GM23248 (cell line): ENCODE measurements around the gene LIN54. TPM values are rescaled to one million over a fixed set of nuclear protein-coding genes. Genes with fewer than 3 reads are reported as not detected.
"Not testable (repeated sequence)": the region's sequence is repeated elsewhere in the genome, so short reads cannot be mapped to it uniquely, and the experiment has no call there.

Experiments
- DNase-seq: peaks from one replicate; pipeline ENCODE4 v3.0.0-alpha.2; 2015
- H2AFZ ChIP-seq: fragments of 200-600 bp; sonication (generic); 2 replicates; pipeline ENCODE4 v1.6.1; 2016; ENCODE audit warnings: antibody characterized with exemption
- H3F3A ChIP-seq: fragments of 200-600 bp; sonication (generic); 2 replicates; pipeline ENCODE4 v1.6.1; 2016; ENCODE audit warnings: mild to moderate bottlenecking, antibody characterized with exemption, mixed run types; ENCODE audit not compliant: insufficient read depth
- H3K27ac ChIP-seq: fragments of 200-600 bp; sonication (generic); 2 replicates; pipeline ENCODE4 v1.5.1; 2016; ENCODE audit warnings: mild to moderate bottlenecking
- H3K27me3 ChIP-seq: fragments of 200-600 bp; sonication (generic); replicated peaks from 2 replicates; pipeline ENCODE4 v1.6.1; 2016; ENCODE audit warnings: mild to moderate bottlenecking; ENCODE audit not compliant: insufficient read depth
- H3K36me3 ChIP-seq: fragments of 200-600 bp; sonication (generic); 2 replicates; pipeline ENCODE4 v1.6.1; 2016; ENCODE audit warnings: low read depth, mild to moderate bottlenecking
- H3K4me1 ChIP-seq: fragments of 200-600 bp; sonication (generic); 2 replicates; pipeline ENCODE4 v1.6.1; 2016; ENCODE audit warnings: mild to moderate bottlenecking; ENCODE audit not compliant: insufficient read depth
- H3K4me2 ChIP-seq: fragments of 200-600 bp; sonication (generic); one replicate; pipeline ENCODE4 v1.6.1; 2016; ENCODE audit warnings: mild to moderate bottlenecking; ENCODE audit not compliant: unreplicated experiment
- H3K4me3 ChIP-seq: fragments of 200-600 bp; sonication (generic); 2 replicates; pipeline ENCODE4 v1.5.1; 2016; ENCODE audit warnings: mild to moderate bottlenecking
- H3K79me2 ChIP-seq: fragments of 200-600 bp; sonication (generic); 2 replicates; pipeline ENCODE4 v1.6.1; 2016; ENCODE audit warnings: mild to moderate bottlenecking; ENCODE audit not compliant: insufficient read depth
- H3K9ac ChIP-seq: fragments of 200-600 bp; sonication (generic); 2 replicates; pipeline ENCODE4 v1.6.1; 2016; ENCODE audit warnings: mild to moderate bottlenecking
- H3K9me2 ChIP-seq: fragments of 200-600 bp; sonication (generic); 2 replicates; pipeline ENCODE4 v1.6.1; 2016; ENCODE audit warnings: mixed run types, mild to moderate bottlenecking, moderate library complexity; ENCODE audit not compliant: insufficient read depth
- H3K9me3 ChIP-seq: fragments of 200-600 bp; sonication (generic); one replicate; pipeline ENCODE4 v1.6.1; 2017; ENCODE audit warnings: low read depth
- H4K20me1 ChIP-seq: fragments of 200-600 bp; sonication (generic); 2 replicates; pipeline ENCODE4 v1.6.0; 2016; ENCODE audit not compliant: insufficient read depth
- EZH2 ChIP-seq: fragments of 200-600 bp; sonication (generic); IDR thresholded peaks from 2 replicates; pipeline ENCODE4 v1.6.1; 2018; ENCODE audit warnings: antibody characterized with exemption, mild to moderate bottlenecking; ENCODE audit not compliant: insufficient read depth, poor library complexity, severe bottlenecking
- EZH2phosphoT487 ChIP-seq: fragments of 200-600 bp; sonication (generic); IDR thresholded peaks from 2 replicates; pipeline ENCODE4 v1.6.1; 2018; ENCODE audit warnings: antibody characterized with exemption, moderate library complexity, mild to moderate bottlenecking, low read depth; ENCODE audit not compliant: insufficient read depth
- WGBS, 2 experiments: methylation state at CpG; one replicate each; pipeline ENCODE4 v1.1.6; 2015 to 2017; ENCODE audit warnings: low lambda C conversion rate in 2 of 2, low coverage in 1 of 2; ENCODE audit errors: missing lambda C conversion rate in 2 of 2; 5-methylcytosine and 5-hydroxymethylcytosine counted together
- in situ Hi-C: fragments of 300-500 bp; cut with MboI; formaldehyde crosslinking; loops from 2 replicates; pipeline ENCODE4 v1.15.0; 2020
- polyA plus RNA-seq: library from polyadenylated mRNA; unstranded; fragments of >200 nt; fragmentation: Nextera tagmentation; extraction: Ambion mirVana; gene quantifications from 2 replicates; pipeline ENCODE4 v1.2.1, GENCODE V29; 2016
- total RNA-seq: library from RNA; depleted of rRNA; stranded (reverse); fragments of >200 nt; shearing (Covaris generic); gene quantifications from 2 replicates; pipeline ENCODE4 v1.2.3, GENCODE V29; 2014

LIN54 gene
- total and polyA plus RNA-seq, 2 experiments from 2014 or later = 6.4 to 13.3 TPM

DNA sequence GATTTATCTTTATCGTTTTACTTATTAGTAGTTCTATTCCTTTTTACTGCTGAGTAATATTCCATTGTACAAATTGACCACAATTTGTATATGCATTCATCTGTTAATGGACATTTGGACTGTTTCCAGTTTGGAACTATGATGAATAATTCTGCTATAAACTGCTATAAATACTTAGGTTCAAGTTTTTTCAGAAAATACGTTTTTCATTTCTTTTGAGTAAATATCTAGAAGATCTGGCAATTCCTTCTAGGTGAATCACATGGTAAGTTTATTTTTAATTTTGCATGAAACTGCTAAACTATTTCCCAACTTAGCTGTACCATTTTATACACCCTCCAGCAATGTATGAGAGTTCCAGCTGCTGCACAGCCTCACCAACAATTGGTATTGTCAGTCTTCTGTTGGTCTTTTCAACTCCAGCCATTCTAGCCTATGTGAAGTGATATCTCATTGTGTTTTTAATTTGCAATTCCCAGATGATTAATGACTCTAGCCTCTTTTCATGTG is 22.2 kb downstream of the LIN54 start:
- in situ Hi-C loops = no loop called here
- WGBS, 2 experiments = 35 to 37% methylated on average over 2 of the region's 2 CpGs
- no peak for TF ChIP-seq EZH2
- no peak for TF ChIP-seq EZH2phosphoT487
- no peak overlapping the region for H2AFZ ChIP-seq
- H4K20me1 ChIP-seq = no peaks in the 10 kb centered on the region
- no peaks in the 10 kb centered on the region; the same call in 1 of the 2 replicates for H3K9me2 ChIP-seq
- DNase-seq = peak; percentile 82
- H3K36me3 ChIP-seq = peaks cover 14% of the 10 kb centered on the region; the same call in 1 of the 2 replicates
- H3K9me3 ChIP-seq = no peaks in the 10 kb centered on the region
- H3K4me2 ChIP-seq = peak overlapping the region; percentile 67
- peaks cover 88% of the 10 kb centered on the region for H3K79me2 ChIP-seq
- H3K4me1 ChIP-seq = peaks cover 16% of the 10 kb centered on the region
- peaks cover 18% of the 10 kb centered on the region for H3F3A ChIP-seq
- peak overlapping the region; percentile 16 for H3K27ac ChIP-seq
- H3K27me3 ChIP-seq = no peaks in the 10 kb centered on the region
- H3K9ac ChIP-seq = no peak overlapping the region
- H3K4me3 ChIP-seq = no peak overlapping the region

DNA sequence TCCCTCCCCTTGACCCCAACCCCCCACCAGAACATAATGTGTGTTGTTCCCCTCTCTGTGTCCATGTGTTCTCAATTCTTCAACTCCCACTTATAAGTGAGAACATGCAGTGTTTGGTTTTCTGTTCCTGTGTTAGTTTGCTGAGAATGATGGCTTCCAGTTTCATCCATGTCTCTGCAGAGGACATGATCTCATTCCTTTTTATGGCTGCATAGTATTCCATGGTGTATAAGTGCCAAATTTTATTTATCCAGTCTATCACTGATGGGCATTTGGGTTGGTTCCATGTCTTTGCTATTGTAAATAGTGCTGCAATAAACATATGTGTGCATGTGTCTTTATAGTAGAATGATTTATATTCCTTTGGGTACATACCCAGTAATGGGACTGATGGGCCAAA is 23.1 kb downstream of the LIN54 start:
- H3K4me1 ChIP-seq = peaks cover 16% of the 10 kb centered on the region
- DNase-seq, H3K4me2 ChIP-seq, H4K20me1 ChIP-seq, H3K4me3 ChIP-seq, in situ Hi-C loops, H3K27me3 ChIP-seq, H3K27ac ChIP-seq, H3K9me3 ChIP-seq, H3K9me2 ChIP-seq, H3K9ac ChIP-seq, H2AFZ ChIP-seq: not testable (repeated sequence)
- H3F3A ChIP-seq = peaks cover 18% of the 10 kb centered on the region
- peaks cover 87% of the 10 kb centered on the region for H3K79me2 ChIP-seq
- peaks cover 15% of the 10 kb centered on the region; the same call in 1 of the 2 replicates for H3K36me3 ChIP-seq

- no peak overlapping the region for H3K27ac ChIP-seq
- no peaks in the 10 kb centered on the region for H4K20me1 ChIP-seq
- peaks cover 18% of the 10 kb centered on the region for H3F3A ChIP-seq
- H3K4me2 ChIP-seq = no peak overlapping the region
- H3K36me3 ChIP-seq = peaks cover 15% of the 10 kb centered on the region; the same call in 1 of the 2 replicates
- TF ChIP-seq EZH2 (no peak), EZH2phosphoT487 (no peak)
- DNase-seq = peak; percentile 46
- no peaks in the 10 kb centered on the region for H3K27me3 ChIP-seq
- H3K9me2 ChIP-seq = no peaks in the 10 kb centered on the region; the same call in 1 of the 2 replicates
- H3K9me3 ChIP-seq = no peaks in the 10 kb centered on the region
- no peak overlapping the region for H3K9ac ChIP-seq
- H3K79me2 ChIP-seq = peaks cover 58% of the 10 kb centered on the region
- WGBS, 2 experiments = 96 to 98% methylated on average over 4 of the region's 4 CpGs
- H3K4me3 ChIP-seq = no peak overlapping the region
- in situ Hi-C loops = no loop called here
- peaks cover 10% of the 10 kb centered on the region for H3K4me1 ChIP-seq
- H2AFZ ChIP-seq = no peak overlapping the region
Measured at GRCh38 chr4:82984459-82984858, 26.2 kb downstream of the LIN54 start.

- H3K9me2 ChIP-seq = no peaks in the 10 kb centered on the region; the same call in 1 of the 2 replicates
- H3K4me1 ChIP-seq = 0 out of 2 replicates have a peak, but pooled peaks cover under 1% of the 10 kb centered on the region
- no peak overlapping the region for H3K9ac ChIP-seq
- WGBS, 2 experiments = 99 to 100% methylated on average over 3 of the region's 3 CpGs
- H3K36me3 ChIP-seq = peaks cover 20% of the 10 kb centered on the region; the same call in 1 of the 2 replicates
- no peaks in the 10 kb centered on the region for H3K9me3 ChIP-seq
- no peak overlapping the region for H3K4me2 ChIP-seq
- in situ Hi-C loops = no loop called here
- no peaks in the 10 kb centered on the region for H3K27me3 ChIP-seq
- peaks cover 9% of the 10 kb centered on the region for H3F3A ChIP-seq
- no peak overlapping the region for H3K27ac ChIP-seq
- peaks cover 51% of the 10 kb centered on the region for H3K79me2 ChIP-seq
- TF ChIP-seq EZH2phosphoT487 (no peak), EZH2 (no peak)
- DNase-seq = no peak
- H2AFZ ChIP-seq = no peak overlapping the region
- no peak overlapping the region for H3K4me3 ChIP-seq
- no peaks in the 10 kb centered on the region for H4K20me1 ChIP-seq
Measured at GRCh38 chr4:82983444-82983843, 27.2 kb downstream of the LIN54 start.

GRCh38 chr4:82981138-82981537 is 29.5 kb downstream of the LIN54 start:
- Histone ChIP-seq H3K9me3 (no peaks in the 10 kb centered on the region), H3K79me2 (peaks cover 32% of the 10 kb centered on the region), H3F3A (no peaks in the 10 kb centered on the region), H3K9me2 (no peaks in the 10 kb centered on the region; the same call in 1 of the 2 replicates), H3K4me3 (no peak overlapping the region), H4K20me1 (no peaks in the 10 kb centered on the region), H2AFZ (no peak overlapping the region), H3K9ac (no peak overlapping the region), H3K4me2 (no peak overlapping the region), H3K36me3 (peaks cover 22% of the 10 kb centered on the region; the same call in 1 of the 2 replicates), H3K27me3 (no peaks in the 10 kb centered on the region), H3K27ac (no peak overlapping the region), H3K4me1 (no peaks in the 10 kb centered on the region)
- in situ Hi-C loops = no loop called here
- DNase-seq = no peak
- 96 to 100% methylated on average over 1 of the region's 1 CpG for WGBS, 2 experiments
- no peak for TF ChIP-seq EZH2phosphoT487
- TF ChIP-seq EZH2 = no peak
